DMS 273 (cell line): ENCODE data around the gene PAPOLG.
"Not testable (repeated sequence)": the region's sequence is repeated elsewhere in the genome, so short reads cannot be mapped to it uniquely, and the experiment has no call there.

Experiments used
- DNase-seq: peaks from one replicate; lab custom pipeline; 2025; ENCODE audit not compliant: unreplicated experiment; lab: John Stamatoyannopoulos, UW

Gene PAPOLG

GRCh38 chr2:60771508-60771907, 15.4 kb downstream of the PAPOLG start:
- no peak for DNase-seq

- no peak for DNase-seq
Measured at GRCh38 chr2:60775048-60775639, 19.1 kb downstream of the PAPOLG start.

GRCh38 chr2:60778352-60778751, 22.3 kb downstream of the PAPOLG start:
- DNase-seq: no peak

GRCh38 chr2:60779426-60779825, 23.4 kb downstream of the PAPOLG start:
- DNase-seq: no peak

- no peak for DNase-seq
Measured at GRCh38 chr2:60780721-60781120, 24.7 kb downstream of the PAPOLG start.

GRCh38 chr2:60793169-60793568, 37.1 kb downstream of the PAPOLG start:
- no peak for DNase-seq

GRCh38 chr2:60794271-60794863, 38.3 kb downstream of the PAPOLG start:
- DNase-seq: peak; percentile 54

GRCh38 chr2:60796573-60797509, 40.8 kb downstream of the PAPOLG start:
- no peak for DNase-seq

- DNase-seq: no peak
Measured at GRCh38 chr2:60804473-60804872, 48.4 kb downstream of the PAPOLG start.

GRCh38 chr2:60806595-60806987, 50.5 kb downstream of the PAPOLG start:
- DNase-seq: no peak

- DNase-seq: peak; percentile 55
Measured at GRCh38 chr2:60806988-60807681, 51.1 kb downstream of the PAPOLG start.

GRCh38 chr2:60808330-60808801, 52.3 kb downstream of the PAPOLG start:
- no peak for DNase-seq

GRCh38 chr2:60811491-60812375, 55.7 kb downstream of the PAPOLG start:
- no peak for DNase-seq

- not testable (repeated sequence) for DNase-seq
Measured at GRCh38 chr2:60817191-60817590, 61.1 kb downstream of the PAPOLG start.

- no peak for DNase-seq
Measured at GRCh38 chr2:60818272-60818671, 62.2 kb downstream of the PAPOLG start.

GRCh38 chr2:60819155-60819862, 63.2 kb downstream of the PAPOLG start:
- no peak for DNase-seq

- no peak for DNase-seq
Measured at GRCh38 chr2:60819936-60820335, 63.9 kb downstream of the PAPOLG start.

- no peak for DNase-seq
Measured at GRCh38 chr2:60820416-60821132, 64.5 kb downstream of the PAPOLG start.

GRCh38 chr2:60821133-60821469, 65.0 kb downstream of the PAPOLG start:
- DNase-seq: no peak
